SW 1271 (cell line): Measurements from ENCODE around the gene BCAS3.

Source experiments
- DNase-seq, 2 experiments: peaks; one replicate each; lab custom pipeline; 2025; lab: John Stamatoyannopoulos, UW

BCAS3 gene

GRCh38 chr17:61409301-61410112 is 731.9 kb downstream of the BCAS3 start:
- peak in 1 of 2 experiments; percentile 37 for DNase-seq

GRCh38 chr17:61410141-61411010 is 732.7 kb downstream of the BCAS3 start:
- DNase-seq = no peak

GRCh38 chr17:61411011-61411260 is 733.3 kb downstream of the BCAS3 start:
- DNase-seq = no peak

GRCh38 chr17:61411261-61412142 is 733.9 kb downstream of the BCAS3 start:
- DNase-seq = no peak

GRCh38 chr17:61412143-61412859 is 734.6 kb downstream of the BCAS3 start:
- peak in 1 of 2 experiments; percentile 31 for DNase-seq

GRCh38 chr17:61412860-61413660 is 735.4 kb downstream of the BCAS3 start:
- DNase-seq = no peak

- no peak for DNase-seq
Observed at GRCh38 chr17:61413661-61414126, 736.0 kb downstream of the BCAS3 start.

GRCh38 chr17:61414141-61414935 is 736.7 kb downstream of the BCAS3 start:
- DNase-seq = no peak

GRCh38 chr17:61414936-61415251 is 737.2 kb downstream of the BCAS3 start:
- no peak for DNase-seq

GRCh38 chr17:61415374-61416210 is 737.9 kb downstream of the BCAS3 start:
- no peak for DNase-seq

GRCh38 chr17:61416211-61416539 is 738.5 kb downstream of the BCAS3 start:
- DNase-seq = no peak

- peak in 1 of 2 experiments; percentile 47 for DNase-seq
Observed at GRCh38 chr17:61416540-61417363, 739.1 kb downstream of the BCAS3 start.

- no peak for DNase-seq
Observed at GRCh38 chr17:61418449-61418848, 740.8 kb downstream of the BCAS3 start.

GRCh38 chr17:61419496-61420046 is 741.9 kb downstream of the BCAS3 start:
- no peak for DNase-seq

- no peak for DNase-seq
Observed at GRCh38 chr17:61420052-61420451, 742.4 kb downstream of the BCAS3 start.

GRCh38 chr17:61420745-61421398 is 743.2 kb downstream of the BCAS3 start:
- no peak for DNase-seq

- no peak for DNase-seq
Observed at GRCh38 chr17:61421460-61421859, 743.8 kb downstream of the BCAS3 start.
